GM12891 (cell line): Measurements from ENCODE around the gene RPS26. TPM values are rescaled to one million over a fixed set of nuclear protein-coding genes. Genes with fewer than 3 reads are reported as not detected.
"Not testable (repeated sequence)": the region's sequence is repeated elsewhere in the genome, so short reads cannot be mapped to it uniquely, and the experiment has no call there.

ENCODE experiments used
- DNase-seq: peaks from one replicate; pipeline ENCODE4 v3.0.0; 2011; ENCODE audit warnings: low spot score; ENCODE audit not compliant: insufficient read length
- FAIRE-seq: peaks from 2 replicates; lab custom pipeline; 2011; peaks lifted over from hg19 to GRCh38; lab: Jason Lieb, UNC
- PAX5 ChIP-seq: IDR thresholded peaks from 2 replicates; pipeline ENCODE4 v1.6.1; 2011; ENCODE audit warnings: low read length, moderate library complexity, mild to moderate bottlenecking; ENCODE audit not compliant: insufficient read depth, severe bottlenecking
- POLR2A ChIP-seq: IDR thresholded peaks from 2 replicates; pipeline ENCODE4 v1.6.1; 2011; ENCODE audit warnings: low read depth, low read length, control low read depth
- POLR2AphosphoS5 ChIP-seq: IDR thresholded peaks from 2 replicates; pipeline ENCODE4 v1.6.1; 2011; ENCODE audit warnings: low read depth, low read length, control low read depth
- POU2F2 ChIP-seq: IDR thresholded peaks from 2 replicates; pipeline ENCODE4 v1.6.1; 2011; ENCODE audit warnings: low read depth, mild to moderate bottlenecking, control low read depth, low read length, moderate library complexity
- SPI1 ChIP-seq: IDR thresholded peaks from 2 replicates; pipeline ENCODE4 v1.6.1; 2011; ENCODE audit warnings: low read depth, low read length, control low read depth
- TAF1 ChIP-seq: IDR thresholded peaks from 2 replicates; pipeline ENCODE4 v1.6.1; 2011; ENCODE audit warnings: low read depth, low read length, control low read depth
- polyA plus RNA-seq: library from polyadenylated mRNA; unstranded; fragments of >200 nt; gene quantifications from one replicate; pipeline ENCODE4 v1.2.1, GENCODE V29; 2012; ENCODE audit warnings: low read depth, missing spikeins, inconsistent platforms; ENCODE audit not compliant: missing spikeins

The RPS26 gene
- polyA plus RNA-seq, result 1,337 TPM

DNA sequence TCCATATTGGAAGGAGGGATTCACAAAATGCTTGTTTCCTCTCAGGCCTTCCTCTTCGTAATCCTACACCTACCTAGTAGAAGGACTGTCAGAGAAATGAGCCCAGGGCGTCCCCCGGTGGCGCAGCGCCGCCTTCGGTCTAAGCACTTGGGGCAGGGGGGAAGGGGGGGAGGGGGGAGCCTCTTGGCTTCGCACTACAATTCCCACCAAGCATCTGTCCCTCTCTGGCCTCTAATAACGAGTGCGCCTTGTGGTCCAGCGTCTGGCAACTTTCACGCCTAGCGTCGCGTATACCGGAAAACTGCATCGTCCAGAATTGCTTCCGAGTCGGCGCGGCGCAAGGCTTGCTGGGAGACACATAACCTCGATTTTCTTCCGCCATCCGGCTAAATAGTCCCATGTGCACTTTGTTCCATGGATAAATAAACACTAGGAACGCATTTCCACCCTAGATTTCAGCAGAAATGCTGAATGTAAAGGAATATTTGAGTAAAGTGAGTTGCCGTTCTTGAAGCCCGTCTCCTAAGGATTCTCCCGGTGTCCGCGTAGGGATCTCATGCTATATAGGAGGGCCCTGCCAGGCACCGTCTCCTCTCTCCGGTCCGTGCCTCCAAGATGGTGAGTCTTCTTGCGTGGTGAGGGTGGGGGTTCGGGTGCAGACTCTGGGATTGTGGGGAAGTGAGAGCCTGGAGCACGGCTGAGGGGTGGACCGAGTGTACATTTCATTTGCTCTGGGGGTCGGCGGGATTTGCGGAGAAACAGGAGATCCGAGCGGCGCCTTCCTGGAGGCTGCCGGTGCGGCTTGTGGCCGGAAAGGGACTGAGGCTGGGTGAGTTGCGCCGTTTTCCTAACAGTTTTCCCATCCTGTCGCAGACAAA is at the start of gene RPS26:
Gene RPS26, plus strand, starts transcription at position 367 of the 878 bp plus-strand sequence. Its CDS starts 249 bp downstream, at position 616.
- peak; percentile 64 for DNase-seq
- TF ChIP-seq PAX5 (no peak), TAF1 (peak; percentile 99), POLR2A (peak; percentile 100), POLR2AphosphoS5 (peak; percentile 100), SPI1 (peak; percentile 37), POU2F2 (peak; percentile 97)
- peak; percentile 98 for FAIRE-seq

DNA sequence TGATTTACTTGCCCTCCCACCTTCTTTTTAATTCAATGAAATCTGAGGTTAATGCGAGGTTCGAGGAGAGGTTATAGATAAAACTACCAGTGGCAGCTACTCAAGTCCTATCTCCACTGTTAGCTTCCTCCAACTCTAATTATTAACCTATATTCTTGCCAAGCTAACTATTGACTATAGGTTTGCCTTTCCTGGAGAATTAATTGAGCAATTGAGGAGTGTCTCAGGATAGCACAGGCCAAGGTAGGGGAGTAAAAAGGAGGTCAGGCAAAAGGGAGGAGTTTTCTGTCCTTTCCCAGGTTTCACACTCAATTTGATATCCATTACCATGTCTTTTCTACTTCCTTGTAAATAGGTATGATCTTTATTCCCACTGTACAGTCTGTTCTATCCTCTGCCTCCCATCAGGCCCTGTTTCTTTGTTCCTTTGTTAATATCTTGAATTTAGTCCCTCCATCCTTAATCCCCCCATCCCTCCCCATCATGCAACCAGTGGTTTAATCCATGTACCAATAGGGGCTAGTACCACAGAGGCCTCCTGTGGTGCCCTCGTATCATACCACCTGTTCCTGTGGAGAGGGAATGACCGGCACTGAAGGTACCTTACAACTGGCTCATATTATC is 48.4 kb upstream of the RPS26 start:
- FAIRE-seq, result no peak
- TF ChIP-seq POLR2A (no peak), SPI1 (no peak), PAX5 (no peak), POLR2AphosphoS5 (no peak), POU2F2 (no peak), TAF1 (no peak)
- no peak for DNase-seq

DNA sequence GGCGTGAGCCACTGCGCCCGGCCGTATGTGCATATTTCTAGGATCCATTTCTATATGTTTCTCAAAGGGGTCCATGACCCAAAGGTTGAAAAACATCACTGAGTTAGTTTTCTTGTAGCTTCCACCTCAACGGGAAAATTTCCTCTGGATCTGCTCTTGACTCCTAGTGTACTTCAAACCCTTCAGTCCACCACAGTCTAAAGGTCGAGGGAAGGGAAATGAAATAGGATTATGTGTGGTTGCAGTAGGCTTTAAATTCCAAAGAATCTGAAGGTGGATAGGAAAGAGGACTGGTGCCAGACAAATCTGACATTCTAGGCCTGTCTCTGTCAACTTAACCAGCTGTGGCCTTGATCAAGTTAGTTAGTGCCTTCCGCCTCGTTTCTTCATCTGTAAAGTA is 46.4 kb upstream of the RPS26 start:
- DNase-seq, result no peak
- FAIRE-seq, result no peak
- TF ChIP-seq PAX5 (no peak), POLR2A (no peak), SPI1 (no peak), POLR2AphosphoS5 (no peak)

DNA sequence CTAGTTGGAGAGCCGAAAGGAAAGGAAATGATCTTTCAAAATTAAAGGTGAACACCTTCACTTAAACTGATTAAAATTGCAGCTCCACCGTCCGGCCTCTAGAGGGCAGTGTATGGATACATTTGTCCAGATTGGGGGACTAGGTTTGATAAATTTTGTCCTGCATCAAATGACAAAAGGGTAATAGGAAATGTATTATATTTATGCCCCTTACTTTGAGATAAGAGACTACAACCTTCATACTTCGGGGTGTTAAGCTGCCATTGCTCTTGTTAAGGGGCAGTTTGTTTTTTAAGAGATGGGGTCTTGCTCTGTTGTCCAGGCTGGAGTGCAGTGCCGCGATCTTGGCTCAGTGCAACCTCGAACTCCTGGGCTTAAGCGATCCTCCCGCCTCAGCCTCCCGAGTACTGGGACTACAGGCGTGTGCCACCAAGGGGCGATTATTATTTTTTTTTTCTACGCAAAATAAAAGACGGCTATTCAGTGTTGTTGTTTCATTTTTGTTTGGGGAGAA is 45.5 kb upstream of the RPS26 start:
- FAIRE-seq, result peak; percentile 74
- no peak for TF ChIP-seq PAX5
- no peak for TF ChIP-seq SPI1
- TF ChIP-seq POLR2A, result no peak
- no peak for TF ChIP-seq TAF1
- TF ChIP-seq POU2F2, result no peak
- no peak for TF ChIP-seq POLR2AphosphoS5
- peak; percentile 44 for DNase-seq

DNA sequence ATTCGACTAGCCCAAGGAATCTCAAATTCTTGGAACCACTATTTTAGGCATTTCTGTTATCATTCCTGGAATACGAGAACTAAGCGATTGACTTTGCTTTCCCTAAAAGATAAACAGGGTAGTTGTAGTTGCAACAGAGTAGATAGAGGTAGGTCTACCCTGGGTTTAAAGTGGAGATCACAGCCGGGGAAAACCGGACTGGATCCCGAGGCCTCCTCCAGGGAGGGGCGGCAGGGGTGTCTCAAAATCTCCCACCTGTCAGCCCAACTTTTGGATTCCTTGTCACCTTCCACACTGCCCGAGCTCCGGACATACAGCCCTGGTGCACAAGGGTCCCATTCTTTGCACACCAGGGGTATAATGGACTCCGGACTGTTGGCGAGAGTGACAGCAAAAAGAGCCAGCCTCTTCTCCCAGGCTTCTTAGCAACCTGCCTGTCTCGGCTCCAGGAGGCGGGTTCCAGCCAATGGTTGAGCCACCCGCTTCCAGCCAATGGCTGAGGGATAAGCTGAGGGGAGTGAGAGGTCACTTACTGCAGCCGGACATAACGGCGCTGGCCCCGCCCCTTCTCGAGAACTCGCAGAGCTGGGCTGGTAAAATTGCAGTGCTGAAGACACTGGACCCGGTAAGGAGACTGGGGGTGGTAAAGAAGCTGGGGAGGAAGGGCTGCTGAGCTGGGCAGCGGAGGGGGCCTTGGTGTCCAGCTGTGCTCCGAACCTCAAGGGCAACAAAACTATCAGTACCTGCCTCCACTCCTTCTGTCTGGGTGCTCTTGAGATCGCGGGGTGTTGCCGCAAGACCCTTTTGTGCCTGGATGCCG is 44.8 kb upstream of the RPS26 start, which contains the start of gene SUOX:
Gene SUOX, plus strand, starts transcription at position 562 of the 820 bp plus-strand sequence. CDS start 4,946 bp downstream, outside the sequence.
- TF ChIP-seq PAX5 (no peak), POLR2AphosphoS5 (peak; percentile 50; the same call in 1 of the 2 replicates), POLR2A (0 out of 2 replicates have a peak, but pooled peaks have one; percentile 12)
- FAIRE-seq, result peak; percentile 98
- peak; percentile 96 for DNase-seq

DNA sequence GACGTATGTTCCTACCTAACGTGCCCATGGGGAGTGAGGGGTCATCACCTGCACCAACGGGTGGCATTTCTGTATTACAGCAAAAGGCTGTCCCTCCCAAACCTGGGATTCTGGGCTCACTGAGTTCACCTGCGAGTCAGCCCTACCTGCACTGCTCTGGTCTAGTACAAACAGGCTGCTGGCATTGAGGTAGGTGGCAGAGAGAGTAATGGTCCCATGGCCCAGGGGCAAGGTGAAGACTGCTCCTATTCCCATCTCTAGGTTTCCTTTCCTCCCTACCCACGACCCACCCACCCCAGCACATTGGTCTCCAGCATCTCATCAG is 44.2 kb upstream of the RPS26 start:
- TF ChIP-seq POLR2AphosphoS5 (no peak), TAF1 (no peak), SPI1 (no peak), POLR2A (no peak), POU2F2 (no peak), PAX5 (no peak)
- DNase-seq, result no peak
- peak; percentile 62 for FAIRE-seq

DNA sequence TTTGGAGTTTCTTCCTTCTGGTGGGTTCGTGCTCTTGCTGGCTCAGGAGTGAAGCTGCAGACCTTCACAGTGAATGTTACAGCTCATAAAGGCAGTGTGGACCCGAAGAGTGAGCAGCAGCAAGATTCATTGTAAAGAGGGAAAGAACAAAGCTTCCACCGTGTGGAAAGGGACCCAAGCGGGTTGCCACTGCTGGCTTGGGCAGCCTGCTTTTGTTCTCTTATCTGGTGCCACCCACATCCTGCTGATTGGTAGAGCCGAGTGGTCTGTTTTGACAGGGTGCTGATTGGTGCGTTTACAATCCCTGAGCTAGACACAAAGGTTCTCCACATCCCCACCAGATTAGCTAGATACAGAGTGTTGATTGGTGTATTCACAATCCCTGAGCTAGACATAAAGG is 42.2 kb upstream of the RPS26 start:
- not testable (repeated sequence) for FAIRE-seq, DNase-seq

DNA sequence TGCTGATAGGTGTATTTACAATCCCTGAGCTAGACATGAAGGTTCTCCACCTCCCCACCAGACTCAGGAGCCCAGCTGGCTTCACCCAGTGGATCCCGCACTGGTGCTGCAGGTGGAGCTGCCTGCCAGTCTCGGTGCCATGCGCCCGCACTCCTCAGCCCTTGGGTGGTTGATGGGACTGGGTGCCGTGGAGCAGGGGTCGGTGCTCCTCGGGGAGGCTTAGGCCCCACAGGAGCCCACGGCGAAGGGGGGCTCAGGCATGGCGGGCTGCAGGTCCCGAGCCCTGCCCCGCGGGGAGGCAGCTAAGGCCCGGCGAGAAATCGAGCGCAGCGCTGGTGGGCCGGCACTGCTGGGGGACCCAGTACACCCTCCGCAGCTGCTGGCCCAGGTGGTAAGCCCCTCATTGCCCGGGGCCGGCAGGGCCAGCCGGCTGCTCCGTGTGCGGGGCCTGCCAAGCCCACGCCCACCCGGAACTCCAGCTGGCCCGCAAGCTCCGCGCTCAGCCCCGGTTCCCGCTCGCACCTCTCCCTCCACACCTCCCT is 41.6 kb upstream of the RPS26 start:
- FAIRE-seq, result not testable (repeated sequence)

DNA sequence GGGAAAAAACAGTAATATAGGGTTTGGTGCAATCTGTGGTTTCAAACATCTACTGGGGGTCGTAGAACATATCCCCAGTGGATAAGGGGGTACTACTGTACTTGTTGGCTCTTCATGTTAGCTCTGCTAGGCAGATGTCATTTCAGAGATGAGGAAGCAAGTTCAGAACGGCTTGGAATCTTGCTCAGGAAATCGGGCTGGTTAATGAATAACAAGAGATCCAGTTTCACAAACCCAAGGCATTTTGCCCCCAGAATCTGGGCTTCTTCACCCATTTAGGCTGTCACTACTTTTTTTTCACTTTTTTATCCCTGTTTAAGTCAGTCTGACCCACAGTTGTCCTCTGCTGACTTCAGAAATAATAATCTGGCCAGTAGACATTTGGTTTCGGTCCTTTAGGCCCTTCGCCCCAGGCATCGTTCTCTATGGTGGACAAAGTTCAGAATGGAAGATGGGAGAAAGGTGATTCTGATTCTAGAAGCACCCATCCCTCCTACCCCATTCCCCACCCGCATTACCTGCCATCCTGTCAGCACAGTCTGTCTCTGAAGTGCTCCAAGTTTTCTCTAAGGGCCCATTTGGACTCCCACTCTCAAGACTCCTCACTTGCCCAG is 40.1 kb upstream of the RPS26 start:
- no peak for DNase-seq
- TF ChIP-seq POU2F2 (no peak), POLR2AphosphoS5 (no peak), TAF1 (no peak), PAX5 (no peak), POLR2A (no peak), SPI1 (no peak)
- no peak for FAIRE-seq

More for the DNA sequence above, 41.6 kb upstream of the RPS26 start:
- not testable (repeated sequence) for DNase-seq

DNA sequence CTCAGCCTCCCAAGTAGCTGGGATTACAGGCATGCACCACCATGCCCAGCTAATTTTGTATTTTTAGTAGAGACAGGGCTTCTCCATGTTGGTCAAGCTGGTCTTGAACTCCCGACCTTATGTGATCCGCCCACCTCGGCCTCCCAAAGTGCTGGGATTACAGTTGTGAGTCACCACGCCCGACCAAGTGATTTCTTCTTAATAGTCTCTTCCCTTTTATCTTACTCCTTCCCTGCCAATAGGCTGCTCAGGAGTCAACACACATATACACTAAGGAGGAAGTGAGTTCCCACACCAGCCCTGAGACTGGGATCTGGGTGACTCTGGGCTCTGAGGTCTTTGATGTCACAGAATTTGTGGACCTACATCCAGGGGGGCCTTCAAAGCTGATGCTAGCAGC is 38.3 kb upstream of the RPS26 start:
- not testable (repeated sequence) for FAIRE-seq, DNase-seq
